UCSD-AML1 (cell line): Measurements from ENCODE around the gene RPAP2.
"Not testable (repeated sequence)": the region's sequence is repeated elsewhere in the genome, so short reads cannot be mapped to it uniquely, and the experiment has no call there.

ENCODE experiments used
- DNase-seq: peaks from one replicate; lab custom pipeline; 2025; ENCODE audit not compliant: unreplicated experiment; lab: John Stamatoyannopoulos, UW

Gene RPAP2

GRCh38 chr1:92323473-92324453 lies 24.9 kb downstream of the RPAP2 start:
- DNase-seq: no peak

- DNase-seq: no peak
These were observed 25.9 kb downstream of the RPAP2 start for GRCh38 chr1:92324784-92325183.

GRCh38 chr1:92326681-92327080 lies 27.8 kb downstream of the RPAP2 start:
- no peak for DNase-seq

GRCh38 chr1:92327794-92328193 lies 28.9 kb downstream of the RPAP2 start:
- no peak for DNase-seq

- no peak for DNase-seq
These were observed 30.7 kb downstream of the RPAP2 start for GRCh38 chr1:92329347-92330129.

GRCh38 chr1:92333668-92334067 lies 34.8 kb downstream of the RPAP2 start:
- DNase-seq: no peak

GRCh38 chr1:92340154-92340553 lies 41.3 kb downstream of the RPAP2 start:
- no peak for DNase-seq

GRCh38 chr1:92342401-92342800 lies 43.5 kb downstream of the RPAP2 start:
- no peak for DNase-seq

- no peak for DNase-seq
These were observed 44.2 kb downstream of the RPAP2 start for GRCh38 chr1:92343061-92343460.

GRCh38 chr1:92346866-92347640 lies 48.2 kb downstream of the RPAP2 start:
- DNase-seq: no peak

GRCh38 chr1:92352856-92353255 lies 54.0 kb downstream of the RPAP2 start:
- DNase-seq: no peak

- no peak for DNase-seq
These were observed 55.4 kb downstream of the RPAP2 start for GRCh38 chr1:92354259-92354658.

GRCh38 chr1:92356956-92357355 lies 58.1 kb downstream of the RPAP2 start:
- DNase-seq: no peak

- DNase-seq: not testable (repeated sequence)
These were observed 60.5 kb downstream of the RPAP2 start for GRCh38 chr1:92359382-92359781.

- no peak for DNase-seq
These were observed 61.1 kb downstream of the RPAP2 start for GRCh38 chr1:92359986-92360385.

- DNase-seq: no peak
These were observed 64.1 kb downstream of the RPAP2 start for GRCh38 chr1:92362970-92363369.

- no peak for DNase-seq
These were observed 64.5 kb downstream of the RPAP2 start for GRCh38 chr1:92363401-92363800.

- no peak for DNase-seq
These were observed 66.7 kb downstream of the RPAP2 start for GRCh38 chr1:92365378-92366039.

- DNase-seq: no peak
These were observed 67.2 kb downstream of the RPAP2 start for GRCh38 chr1:92366040-92366395.

- no peak for DNase-seq
These were observed 68.6 kb downstream of the RPAP2 start for GRCh38 chr1:92367496-92367895.

- no peak for DNase-seq
These were observed 73.3 kb downstream of the RPAP2 start for GRCh38 chr1:92372164-92372563.
